Right forelimb (tissue), 1 donor: ENCODE measurements around the gene GPATCH3.
"Not testable (repeated sequence)": the region's sequence is repeated elsewhere in the genome, so short reads cannot be mapped to it uniquely, and the experiment has no call there.

ENCODE experiments used
- DNase-seq: peaks from one replicate; pipeline ENCODE4 v3.0.0-alpha.2; 2018

Gene GPATCH3

DNA sequence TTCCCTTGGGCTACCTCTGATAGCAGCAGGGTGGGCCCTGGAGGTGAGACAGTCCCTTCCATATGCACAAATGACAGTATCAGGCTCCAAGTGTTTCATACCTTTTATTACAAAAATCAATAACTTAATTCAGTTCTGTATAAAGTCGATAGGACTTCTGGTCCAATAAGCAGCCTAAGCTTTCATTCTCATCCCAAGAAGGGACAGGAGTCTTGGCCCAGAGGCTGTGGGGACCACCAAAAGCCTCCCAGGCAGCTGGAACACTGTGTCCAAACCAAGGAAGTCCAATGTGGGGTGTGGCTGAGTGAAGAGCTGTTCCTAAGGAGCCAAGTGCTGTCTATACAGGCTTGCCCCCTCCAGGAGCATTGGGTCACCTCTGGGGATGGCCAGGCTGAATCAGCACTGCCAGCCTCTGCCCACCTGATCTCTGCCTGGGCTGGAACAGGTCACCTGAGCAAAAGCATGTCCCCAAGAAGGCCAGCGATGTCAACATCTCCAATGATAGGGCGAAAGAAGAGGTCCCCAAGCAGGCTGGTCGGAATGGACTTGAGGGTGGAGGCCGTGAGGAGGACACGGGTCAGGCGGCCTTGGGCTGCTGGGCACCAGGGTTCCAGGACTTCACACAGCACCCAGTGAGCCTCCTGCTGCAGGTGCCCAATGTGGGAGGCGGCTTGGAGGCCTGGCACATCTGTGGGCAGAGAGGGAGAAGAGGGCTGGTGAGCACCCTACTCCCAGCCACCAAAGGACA is 11.3 kb upstream of the GPATCH3 start:
- no peak for DNase-seq

DNA sequence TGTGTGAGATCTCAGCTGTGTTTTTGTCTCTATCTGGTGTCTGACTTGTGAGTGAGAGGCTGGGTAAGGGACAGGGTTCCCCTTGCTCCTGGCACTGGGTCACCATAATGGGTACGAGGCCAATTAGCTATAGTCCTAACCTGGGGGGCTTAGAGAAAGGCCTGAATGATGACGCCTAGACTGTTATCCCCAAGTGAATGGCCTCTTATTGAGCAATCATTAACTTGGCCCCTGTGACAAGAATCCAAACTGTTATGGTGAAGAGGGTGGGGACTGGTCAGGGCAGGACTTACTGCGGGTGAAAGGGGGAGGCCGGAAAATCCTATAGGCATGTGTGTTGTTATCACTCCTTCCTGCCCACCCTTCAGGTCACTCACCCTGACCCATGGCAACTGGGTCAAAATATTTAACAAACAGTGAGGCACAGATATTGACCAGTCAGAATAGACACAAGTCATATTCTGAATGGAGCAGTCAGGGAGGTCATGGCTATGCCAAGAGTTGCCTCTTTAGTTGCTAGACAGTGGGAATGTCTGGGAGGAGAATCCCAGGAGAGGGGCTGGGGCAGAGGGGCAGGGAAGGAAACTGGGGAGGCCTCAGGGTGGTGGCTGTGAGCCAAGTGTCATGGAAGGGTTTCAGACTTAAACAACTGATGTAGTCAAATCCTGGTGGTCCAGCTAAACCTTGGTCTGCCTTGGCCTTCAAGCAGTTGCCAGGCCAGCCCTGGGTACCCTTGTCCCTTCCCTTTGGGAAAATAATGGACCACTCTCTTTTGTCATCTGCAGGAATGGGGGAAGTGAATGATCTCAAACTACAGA is 10.3 kb upstream of the GPATCH3 start:
- no peak for DNase-seq

DNA sequence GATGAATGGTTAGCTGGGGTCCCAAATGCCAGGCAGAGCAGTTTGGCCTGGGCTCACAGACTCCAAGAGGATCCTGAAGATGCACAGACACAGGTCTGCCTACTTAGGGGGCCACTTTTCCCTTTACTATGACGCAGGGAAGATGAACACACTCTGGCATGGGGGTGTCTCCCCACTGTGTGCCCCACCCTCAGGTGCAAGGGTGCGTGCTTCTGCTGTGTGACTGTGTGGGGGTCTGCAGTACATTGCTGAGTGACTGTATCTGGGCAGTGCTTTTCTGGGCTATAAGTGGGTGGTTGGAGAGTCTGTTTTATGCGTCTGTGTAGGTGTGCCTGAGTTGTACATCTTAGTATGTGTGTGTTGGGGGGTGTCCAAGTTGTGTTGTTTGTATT is 9.7 kb upstream of the GPATCH3 start:
- DNase-seq: no peak

DNA sequence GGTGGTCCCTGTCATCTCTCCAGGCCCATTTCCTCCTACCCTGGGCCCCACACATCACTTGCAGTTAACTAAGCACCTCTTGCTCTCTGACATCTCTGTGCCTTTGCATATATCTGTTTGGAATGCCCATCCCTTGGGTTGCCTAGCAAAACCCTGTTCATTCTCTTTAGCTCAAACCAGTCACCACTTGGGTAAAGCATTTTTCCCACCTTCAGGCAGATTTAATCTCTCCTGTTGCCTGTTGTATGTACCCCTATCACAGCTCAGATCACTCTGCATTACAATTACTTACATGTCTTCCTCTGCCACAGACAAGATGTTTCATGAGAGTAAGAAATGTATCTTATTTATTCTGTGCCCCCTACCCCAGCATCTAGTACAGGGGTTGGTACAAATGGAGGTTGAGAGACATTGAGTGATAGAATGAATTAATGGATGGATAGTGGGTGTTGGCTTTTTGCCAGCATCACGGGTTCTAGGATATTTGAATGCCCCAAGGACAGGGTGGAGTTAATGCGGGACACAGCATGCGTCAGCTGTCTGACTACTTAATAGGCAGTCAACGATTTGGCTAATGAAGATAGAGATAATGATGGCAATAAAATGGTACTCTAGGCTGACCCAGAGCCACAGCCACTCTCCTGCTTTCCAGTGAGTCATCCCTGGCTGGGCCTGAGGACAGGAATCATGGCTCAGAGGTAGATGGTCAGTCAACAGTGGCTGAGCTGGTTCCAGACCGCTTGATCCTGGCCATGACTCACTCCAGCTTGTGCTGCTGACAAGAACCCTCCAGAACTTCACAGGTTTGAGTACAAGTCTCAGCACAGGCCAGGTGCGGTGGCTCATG is 7.0 kb upstream of the GPATCH3 start:
- no peak for DNase-seq

- no peak for DNase-seq
Observed at GRCh38 chr1:26900815-26901511, 696 bp upstream of the GPATCH3 start.

- no peak for DNase-seq
Observed at GRCh38 chr1:26897351-26897750, 2.9 kb downstream of the GPATCH3 start.

- no peak for DNase-seq
Observed at GRCh38 chr1:26894263-26894662, 6.0 kb downstream of the GPATCH3 start.

DNA sequence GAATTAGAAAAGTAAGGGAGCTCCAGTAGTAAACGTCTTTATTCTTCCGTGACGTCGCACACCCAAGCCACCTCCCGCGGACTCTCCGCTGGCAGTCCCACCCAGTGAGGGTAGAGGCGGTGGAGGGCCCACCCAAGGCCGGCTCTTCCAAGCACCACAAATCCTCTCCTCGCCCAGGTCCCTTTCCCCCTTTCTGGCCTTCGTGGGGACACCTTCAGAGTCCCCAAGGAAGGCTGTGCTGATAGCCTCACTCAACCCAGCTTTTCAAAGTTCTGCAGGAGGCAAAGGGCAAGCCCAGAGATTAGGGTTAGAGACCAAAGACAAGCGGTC is 9.8 kb downstream of the GPATCH3 start:
- DNase-seq: no peak

DNA sequence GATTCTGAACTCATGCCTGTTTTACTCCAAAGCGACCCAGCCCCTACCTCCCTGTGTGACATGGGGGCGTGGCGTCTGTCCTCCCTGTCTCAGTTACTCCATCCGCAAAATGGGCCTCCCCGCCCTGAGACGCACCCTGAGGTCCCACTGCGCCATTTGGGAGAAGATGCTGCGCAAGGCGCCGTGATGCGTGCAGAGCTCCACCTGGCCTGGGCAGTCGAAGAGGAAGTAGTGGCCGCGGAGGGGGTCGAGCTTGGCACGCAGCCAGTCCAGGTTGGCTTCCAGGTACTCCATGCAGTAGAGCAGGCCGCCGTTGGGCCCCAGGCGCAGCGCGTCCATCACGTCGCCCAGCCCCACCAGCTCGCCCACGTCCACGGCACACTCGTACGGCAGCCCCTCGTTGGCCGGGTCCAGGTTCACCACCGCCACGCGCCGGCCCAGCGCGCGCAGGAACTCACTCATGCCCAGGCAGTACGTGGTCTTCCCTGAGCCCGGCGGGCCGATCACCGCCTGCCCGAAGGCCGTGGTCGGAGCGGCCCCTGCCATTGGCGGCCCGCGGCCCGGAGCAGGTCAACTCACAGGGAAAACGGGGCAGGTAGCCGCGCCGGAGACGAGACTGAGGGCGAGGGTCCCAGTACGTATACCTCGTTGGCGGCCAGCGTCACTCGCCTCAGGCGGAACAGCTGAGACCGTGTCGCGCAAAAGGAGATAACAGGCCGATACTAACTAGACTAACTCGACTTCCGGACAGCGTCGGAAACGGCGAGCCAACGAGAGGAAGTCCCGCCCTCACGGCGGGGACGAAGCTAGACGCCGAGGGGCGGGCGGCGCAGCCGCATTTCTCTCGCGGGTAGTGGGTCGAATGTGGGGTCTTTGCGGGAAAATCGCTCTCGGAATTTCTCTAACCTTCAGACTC is 10.5 kb downstream of the GPATCH3 start, which contains the start of gene GPN2:
GPN2 (minus strand) TSS at position 733 of the 916 bp plus-strand sequence; CDS start at position 546, 187 bp downstream.
- DNase-seq: peak; percentile 87

DNA sequence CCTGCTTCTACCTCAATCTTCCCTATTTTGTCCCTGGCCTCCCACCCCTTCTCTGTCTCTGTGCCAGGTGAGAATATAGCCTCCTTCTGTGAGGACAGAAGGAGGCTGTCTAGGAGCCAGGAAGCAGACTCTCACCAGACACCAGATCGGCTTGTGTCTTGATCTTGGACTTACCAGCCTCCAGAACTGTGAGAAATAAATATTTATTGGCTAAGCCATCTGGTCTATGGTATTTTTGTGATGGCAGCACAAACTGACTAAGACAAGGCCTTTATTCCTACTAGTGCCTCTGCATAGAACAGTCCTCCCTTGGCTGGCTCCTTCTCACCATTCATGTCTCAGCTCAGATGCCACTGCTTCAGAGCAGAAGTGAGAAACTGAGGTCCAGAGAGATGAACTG is 12.0 kb downstream of the GPATCH3 start:
- DNase-seq: no peak

DNA sequence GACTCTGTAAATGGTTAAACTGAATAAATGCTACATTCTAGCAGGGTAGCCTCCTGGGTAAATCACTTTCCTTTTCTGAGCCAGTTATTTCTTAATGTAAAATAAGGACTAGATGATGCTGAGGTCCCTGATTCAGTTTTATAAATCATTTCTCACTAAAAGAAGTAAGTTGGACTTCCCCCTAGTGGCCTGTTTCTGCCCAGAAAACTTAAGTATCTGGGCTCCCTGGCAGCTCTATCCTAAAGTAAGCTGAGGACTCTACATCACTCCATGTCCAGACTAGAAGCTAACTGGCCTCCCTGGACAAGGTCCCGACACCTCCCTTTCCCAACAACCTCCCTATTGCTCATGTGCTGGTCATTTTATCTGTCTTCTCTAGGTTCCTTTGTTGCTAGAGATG is 13.1 kb downstream of the GPATCH3 start:
- no peak for DNase-seq

- DNase-seq: no peak
Observed at GRCh38 chr1:26882696-26883463, 17.4 kb downstream of the GPATCH3 start.

- DNase-seq: not testable (repeated sequence)
Observed at GRCh38 chr1:26881611-26882010, 18.7 kb downstream of the GPATCH3 start.

GRCh38 chr1:26879793-26880192 is 20.5 kb downstream of the GPATCH3 start:
- no peak for DNase-seq

DNA sequence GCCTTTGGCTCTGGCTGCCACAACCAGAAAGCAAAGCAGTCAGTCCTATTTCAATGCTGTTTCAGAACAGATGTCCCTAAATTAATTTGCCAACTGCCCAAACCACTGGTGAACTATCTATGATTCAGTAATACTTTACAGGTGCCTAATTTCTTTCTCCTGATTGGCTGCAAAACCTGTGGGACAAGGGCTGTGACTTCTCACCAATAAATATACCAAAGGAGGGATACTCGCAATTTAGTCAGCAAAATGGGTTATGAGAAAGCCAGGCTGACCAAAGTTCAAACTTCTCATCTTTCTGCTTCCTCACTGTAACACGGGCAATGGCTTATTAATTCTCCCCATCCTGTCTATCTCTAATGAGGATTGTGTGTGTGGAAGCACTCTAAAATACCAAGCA is 22.9 kb downstream of the GPATCH3 start:
- no peak for DNase-seq

DNA sequence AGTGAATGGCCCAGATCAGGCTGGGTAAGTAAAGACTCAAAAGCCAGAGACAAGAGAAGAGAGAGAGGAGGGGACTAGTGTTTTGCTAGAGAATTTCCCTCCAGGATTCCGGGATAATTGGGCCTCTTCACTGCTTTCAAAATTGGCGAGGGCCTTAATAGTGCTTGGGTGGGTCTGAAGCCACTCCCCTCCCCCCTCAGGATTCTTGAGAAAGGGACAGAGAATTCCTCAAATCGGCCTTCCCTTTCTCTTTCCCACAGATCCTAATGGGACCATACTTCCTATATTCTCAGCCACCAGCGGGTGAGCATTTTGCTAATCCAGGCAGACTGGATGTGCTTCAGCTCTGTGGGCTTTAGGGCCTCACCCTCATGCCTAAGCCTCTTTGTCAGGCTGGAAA is 25.4 kb downstream of the GPATCH3 start:
- DNase-seq: no peak

DNA sequence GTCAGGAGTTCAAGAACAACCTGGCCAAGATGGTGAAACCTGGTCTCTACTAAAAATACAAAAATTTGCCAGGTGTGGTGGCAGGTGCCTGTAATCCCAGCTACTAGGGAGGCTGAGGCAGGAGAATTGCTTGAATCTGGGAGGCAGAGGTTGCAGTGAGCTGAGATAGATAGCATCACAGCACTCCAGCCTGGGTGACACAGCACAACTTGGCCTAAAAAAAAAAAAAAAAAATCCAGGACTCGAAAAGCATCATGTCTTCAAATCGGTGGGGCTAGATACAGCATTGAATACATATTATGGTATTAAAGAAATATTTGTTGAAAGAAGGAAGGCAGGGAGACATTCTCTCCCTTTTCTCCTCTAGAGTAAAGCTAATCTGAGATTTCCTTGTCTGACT is 27.2 kb downstream of the GPATCH3 start:
- DNase-seq: not testable (repeated sequence)

DNA sequence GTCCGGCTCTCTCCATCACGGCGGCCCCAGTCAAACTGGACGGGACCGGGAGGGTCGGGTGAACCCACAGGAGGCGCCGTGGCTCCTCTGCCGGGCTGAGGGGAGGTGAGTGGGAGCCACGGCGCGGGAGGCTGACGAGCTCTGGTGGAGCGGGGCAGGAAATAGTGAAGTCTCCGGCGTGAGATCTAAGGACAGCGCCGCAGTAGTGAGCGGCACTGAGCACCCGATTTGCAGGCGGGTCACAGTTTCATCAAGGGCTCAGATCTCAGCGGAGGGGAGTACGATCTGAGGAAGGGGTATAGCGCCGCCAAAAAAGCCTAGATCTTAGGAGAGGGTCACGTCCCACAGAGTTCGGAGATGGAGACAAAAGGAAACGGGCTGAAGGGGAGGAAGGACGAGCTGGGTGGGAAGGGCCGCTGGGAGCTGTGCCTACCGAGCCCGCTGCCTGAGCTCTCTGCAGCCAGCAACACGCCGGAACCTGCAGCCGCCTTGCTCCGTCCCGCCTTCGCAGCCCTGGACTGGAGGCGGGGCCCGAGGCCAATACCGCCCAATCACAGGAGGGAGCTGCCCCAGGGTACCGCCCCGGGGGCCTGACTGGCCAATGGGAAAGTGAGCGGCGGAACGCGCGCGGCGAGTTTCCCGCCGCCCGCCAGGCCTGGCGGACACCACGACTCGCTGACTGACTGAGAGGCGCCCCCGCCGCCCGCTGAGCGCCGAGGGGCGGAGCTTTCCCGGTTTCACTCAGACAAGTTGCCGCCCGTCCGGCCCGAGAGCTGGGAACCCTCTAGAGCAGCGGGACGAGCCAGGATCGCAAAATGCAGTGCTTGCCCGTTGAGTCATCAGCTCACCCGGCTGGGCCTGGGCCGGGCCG is 35.4 kb downstream of the GPATCH3 start:
- peak; percentile 99 for DNase-seq

- no peak for DNase-seq
Observed at GRCh38 chr1:26863685-26864077, 36.6 kb downstream of the GPATCH3 start.
